ENCODE data around the gene PRELP. TPM values are rescaled to one million over a fixed set of nuclear protein-coding genes. Genes with fewer than 3 reads are reported as not detected.
"Not testable (repeated sequence)": the region's sequence is repeated elsewhere in the genome, so short reads cannot be mapped to it uniquely, and the experiment has no call there.

Gene PRELP
- polyA plus RNA-seq, 3 donors from 2014 or later: not detected

DNA sequence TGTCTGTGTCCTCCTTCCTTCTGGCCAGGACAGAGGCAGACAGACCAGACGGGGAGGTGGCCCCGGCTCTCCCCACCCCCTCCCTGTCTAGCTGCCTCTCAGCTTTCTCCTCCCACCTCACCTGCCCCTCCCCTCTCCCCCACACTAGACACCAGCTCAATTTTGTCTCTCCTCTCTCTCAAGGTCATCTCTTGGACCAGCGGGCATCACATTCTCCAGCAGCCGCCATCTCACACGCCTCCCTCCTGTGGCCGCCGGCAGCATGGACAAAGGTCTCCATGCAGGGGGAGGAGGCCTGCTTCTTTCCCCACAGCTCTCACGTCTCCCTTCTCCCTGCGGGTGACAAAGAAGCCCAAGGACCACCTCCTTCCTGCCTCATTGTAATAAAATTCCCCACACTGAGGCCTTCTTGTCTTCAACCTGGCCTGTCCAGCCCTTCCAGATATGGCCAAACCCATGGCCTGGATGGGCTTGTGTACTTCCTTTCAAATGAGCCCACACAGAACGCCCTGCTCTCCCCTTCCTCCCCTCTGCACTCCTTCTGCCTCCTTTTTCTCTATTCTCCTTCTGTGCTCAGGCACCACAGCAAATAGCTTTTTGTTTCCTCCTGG lies 33.0 kb downstream of the PRELP start:
- H3K36me3 Mint-ChIP-seq: no peaks in the 10 kb centered on the region
- DNase-seq: no peak
- no peaks in the 10 kb centered on the region for H3K9me3 Mint-ChIP-seq
- no peak overlapping the region for H3K4me3 Mint-ChIP-seq
- H3K4me1 Mint-ChIP-seq: no peaks in the 10 kb centered on the region
- H3K27ac Mint-ChIP-seq: peak overlapping the region in 1 of 6 donors; percentile 28
- H3K27me3 Mint-ChIP-seq (ENCODE audit: low read depth in 3 of 3): peaks cover 0 to 6% (median 4%) of the 10 kb centered on the region in 3 donors

DNA sequence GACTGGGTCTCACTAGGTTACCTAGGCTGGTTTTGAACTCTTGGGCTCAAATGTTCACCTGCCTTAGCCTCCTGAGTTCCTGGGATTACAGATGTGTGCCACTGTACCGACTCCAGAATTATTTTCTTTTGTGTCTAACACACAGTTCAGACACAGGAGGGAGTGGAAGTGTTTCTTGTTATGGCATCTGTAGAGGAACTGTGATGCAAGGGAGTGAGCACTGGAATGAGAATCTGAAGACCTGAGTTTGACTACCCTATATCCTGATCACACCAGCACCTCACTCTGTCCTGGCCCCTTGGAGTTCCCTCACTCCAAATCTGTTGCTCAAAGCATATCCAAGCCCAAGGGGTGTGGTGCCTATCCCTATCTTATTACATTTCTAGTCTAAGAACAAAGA lies 33.5 kb downstream of the PRELP start:
- DNase-seq: no peak
- Mint-ChIP-seq H3K4me3 (no peak overlapping the region), H3K9me3 (no peaks in the 10 kb centered on the region), H3K4me1 (no peaks in the 10 kb centered on the region), H3K27ac (peak overlapping the region in 1 of 6 donors; percentile 28), H3K27me3 (ENCODE audit: low read depth in 3 of 3) (peaks cover 0 to 4% (median 4%) of the 10 kb centered on the region in 3 donors), H3K36me3 (no peaks in the 10 kb centered on the region)

DNA sequence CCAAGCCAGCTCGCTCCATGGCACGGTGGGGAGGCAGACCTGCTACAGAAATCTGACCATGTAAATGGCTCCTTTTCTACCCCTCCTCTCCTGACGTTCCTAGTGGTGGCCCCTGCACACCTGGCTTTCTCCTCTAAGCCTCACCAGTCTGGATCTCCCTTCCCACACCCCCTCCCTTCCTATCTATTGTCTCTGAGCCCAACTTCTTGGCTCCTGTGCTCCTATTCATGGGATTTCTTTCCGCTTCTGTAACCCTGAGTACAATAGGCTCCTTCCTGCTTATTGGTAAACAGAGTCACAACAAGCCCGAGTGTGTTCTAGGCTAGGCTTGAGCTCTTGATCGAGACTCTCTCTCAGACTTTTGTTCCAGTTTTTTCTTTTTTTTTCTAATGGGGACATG lies 35.9 kb downstream of the PRELP start:
- Mint-ChIP-seq H3K4me1 (peaks cover 0 to 2% of the 10 kb centered on the region in 2 donors), H3K4me3 (no peak overlapping the region), H3K27ac (no peak overlapping the region), H3K36me3 (no peaks in the 10 kb centered on the region), H3K9me3 (no peaks in the 10 kb centered on the region), H3K27me3 (ENCODE audit: low read depth in 3 of 3) (peaks cover 0 to 6% (median 4%) of the 10 kb centered on the region in 3 donors)
- DNase-seq: no peak

DNA sequence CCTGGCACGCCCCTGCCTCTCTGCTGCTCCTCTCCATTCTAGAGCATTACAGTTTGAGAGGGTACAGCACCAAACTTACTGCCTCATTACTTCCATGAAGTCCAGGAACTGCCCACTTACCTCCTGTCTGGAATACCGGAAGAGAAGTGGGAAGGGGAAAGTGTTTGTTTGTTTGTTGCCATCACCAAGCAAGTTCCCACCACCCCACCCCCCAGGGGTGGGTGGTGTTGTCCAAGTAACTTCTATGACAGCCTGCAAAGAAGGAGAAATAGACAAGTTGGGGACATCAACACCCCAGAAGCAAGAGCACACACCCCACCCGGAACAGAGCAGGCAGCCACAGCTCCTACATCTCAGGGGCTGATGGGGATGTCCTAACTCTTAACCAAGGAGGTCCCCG lies 36.3 kb downstream of the PRELP start:
- Mint-ChIP-seq H3K27me3 (ENCODE audit: low read depth in 3 of 3) (peaks cover 0 to 6% (median 4%) of the 10 kb centered on the region in 3 donors), H3K9me3 (no peaks in the 10 kb centered on the region), H3K4me1 (peaks cover 0 to 2% of the 10 kb centered on the region in 2 donors)

DNA sequence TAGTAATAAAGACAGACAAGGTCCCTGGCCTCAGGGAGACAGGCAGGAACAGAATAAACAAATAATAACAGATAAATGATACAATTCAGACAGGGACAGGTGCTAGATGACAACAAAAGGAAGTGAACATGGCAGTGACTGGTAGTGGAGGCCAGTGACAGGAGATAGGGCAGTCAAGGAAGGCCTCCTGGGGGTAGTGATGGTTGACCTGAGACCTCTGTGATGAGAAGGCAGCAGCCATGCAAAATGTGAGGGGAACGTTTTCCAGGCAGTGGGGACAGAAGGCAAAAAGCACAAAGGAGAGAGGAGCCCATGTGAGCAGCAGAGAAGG lies 36.9 kb downstream of the PRELP start:
- H3K4me3 Mint-ChIP-seq: no peak overlapping the region
- H3K27ac Mint-ChIP-seq: no peak overlapping the region
- no peak for DNase-seq
- H3K27me3 Mint-ChIP-seq (ENCODE audit: low read depth in 3 of 3): peaks cover 3 to 6% (median 4%) of the 10 kb centered on the region in 3 donors
- no peaks in the 10 kb centered on the region for H3K9me3 Mint-ChIP-seq
- no peaks in the 10 kb centered on the region for H3K36me3 Mint-ChIP-seq
- H3K4me1 Mint-ChIP-seq: peaks cover 0 to 2% of the 10 kb centered on the region in 2 donors

More for the DNA sequence above, 36.3 kb downstream of the PRELP start:
- no peak overlapping the region for H3K27ac Mint-ChIP-seq
- H3K4me3 Mint-ChIP-seq: no peak overlapping the region
- H3K36me3 Mint-ChIP-seq: no peaks in the 10 kb centered on the region
- DNase-seq: no peak

DNA sequence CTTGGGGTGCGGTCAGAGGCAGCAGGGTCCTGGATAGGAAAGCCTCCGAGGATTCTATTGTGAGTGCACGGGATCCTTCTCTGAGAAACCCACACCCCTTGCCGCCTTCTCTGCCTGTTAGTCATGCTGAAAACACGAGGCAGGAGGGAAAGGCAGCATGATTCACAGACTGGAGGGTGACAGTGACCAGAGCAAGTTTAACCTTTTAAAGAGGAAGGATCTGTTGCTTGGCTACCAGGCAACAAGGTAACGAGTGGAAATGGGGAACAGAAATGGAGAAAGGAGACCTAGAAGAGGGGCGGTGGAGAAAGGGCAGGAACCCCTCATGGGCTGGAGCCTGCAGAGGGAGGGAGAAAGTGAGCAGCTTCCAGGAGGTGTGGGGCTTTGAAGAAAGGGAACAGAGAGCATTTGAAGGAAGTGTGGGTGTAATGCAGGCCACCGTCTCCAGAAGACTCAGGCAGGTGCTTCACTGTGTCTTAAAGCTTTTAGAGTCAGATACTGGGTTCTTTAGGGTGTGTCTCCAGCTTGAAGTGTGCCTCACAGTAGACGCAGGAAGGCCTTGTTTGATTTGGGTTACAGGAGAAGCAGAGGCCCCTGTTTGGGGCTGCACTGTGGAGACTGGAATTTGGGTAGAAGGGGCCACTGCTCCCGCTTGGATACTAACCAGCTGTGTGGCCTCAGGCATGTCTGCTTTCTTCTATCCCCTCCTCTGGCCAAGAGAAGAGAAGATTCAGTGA lies 37.4 kb downstream of the PRELP start:
- H3K4me3 Mint-ChIP-seq: no peak overlapping the region
- peaks cover 4 to 6% (median 4%) of the 10 kb centered on the region in 3 donors for H3K27me3 Mint-ChIP-seq (ENCODE audit: low read depth in 3 of 3)
- no peaks in the 10 kb centered on the region for H3K9me3 Mint-ChIP-seq
- no peak overlapping the region for H3K27ac Mint-ChIP-seq
- peaks cover 0 to 2% of the 10 kb centered on the region in 2 donors for H3K4me1 Mint-ChIP-seq
- no peak for DNase-seq
- no peaks in the 10 kb centered on the region for H3K36me3 Mint-ChIP-seq

DNA sequence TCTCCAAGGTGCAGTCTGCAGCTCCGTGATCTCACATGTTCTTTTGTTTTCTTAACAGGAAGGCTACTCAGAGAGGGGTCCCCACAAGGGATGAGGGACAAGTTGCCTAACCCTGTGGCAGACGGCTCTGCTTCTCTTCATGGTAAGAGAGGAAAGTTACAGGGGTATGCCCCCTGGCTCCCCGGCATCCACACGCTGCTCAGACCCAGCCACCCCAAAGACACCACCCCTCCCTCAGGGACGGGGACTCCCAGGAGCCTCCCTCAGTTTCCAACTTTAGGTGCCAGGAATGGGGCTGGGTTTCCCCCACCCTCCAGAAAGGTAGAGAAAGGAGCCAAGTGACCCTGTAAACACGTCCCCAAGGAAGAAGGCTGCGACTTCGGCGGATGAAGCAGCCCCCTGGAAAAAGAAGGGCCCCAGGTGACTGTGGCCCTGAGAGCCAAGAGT lies 38.0 kb downstream of the PRELP start:
- H3K9me3 Mint-ChIP-seq: no peaks in the 10 kb centered on the region
- no peak overlapping the region for H3K27ac Mint-ChIP-seq
- H3K36me3 Mint-ChIP-seq: no peaks in the 10 kb centered on the region
- no peak for DNase-seq
- H3K27me3 Mint-ChIP-seq (ENCODE audit: low read depth in 3 of 3): peaks cover 4 to 6% (median 5%) of the 10 kb centered on the region in 3 donors
- H3K4me3 Mint-ChIP-seq: no peak overlapping the region
- peaks cover 0 to 2% of the 10 kb centered on the region in 2 donors for H3K4me1 Mint-ChIP-seq

DNA sequence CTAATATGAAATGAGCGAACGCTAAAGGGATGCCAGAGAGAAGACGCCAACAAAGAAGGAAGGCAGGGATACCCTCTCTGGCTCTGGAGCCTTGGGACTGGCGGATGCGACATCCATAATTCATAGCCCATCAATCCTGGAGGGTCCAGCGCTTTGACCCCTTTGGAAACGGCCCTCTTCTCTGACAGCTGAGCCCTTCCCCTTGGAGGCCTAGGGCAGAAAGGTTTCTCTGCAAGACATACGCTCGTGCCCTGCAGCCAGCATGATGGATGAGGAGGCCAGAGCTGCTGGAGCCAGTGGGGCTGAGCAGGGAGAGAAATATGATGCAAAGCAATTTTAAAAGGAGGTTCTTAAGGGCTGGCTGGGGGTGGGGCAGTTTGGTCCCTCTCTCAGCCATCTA lies 40.6 kb downstream of the PRELP start:
- H3K36me3 Mint-ChIP-seq: no peaks in the 10 kb centered on the region
- no peak overlapping the region for H3K27ac Mint-ChIP-seq
- DNase-seq: no peak
- peaks cover 0 to 2% of the 10 kb centered on the region in 2 donors for H3K4me1 Mint-ChIP-seq
- no peaks in the 10 kb centered on the region for H3K9me3 Mint-ChIP-seq
- H3K27me3 Mint-ChIP-seq (ENCODE audit: low read depth in 3 of 3): peaks cover 4 to 7% (median 4%) of the 10 kb centered on the region in 3 donors
- H3K4me3 Mint-ChIP-seq: no peak overlapping the region

DNA sequence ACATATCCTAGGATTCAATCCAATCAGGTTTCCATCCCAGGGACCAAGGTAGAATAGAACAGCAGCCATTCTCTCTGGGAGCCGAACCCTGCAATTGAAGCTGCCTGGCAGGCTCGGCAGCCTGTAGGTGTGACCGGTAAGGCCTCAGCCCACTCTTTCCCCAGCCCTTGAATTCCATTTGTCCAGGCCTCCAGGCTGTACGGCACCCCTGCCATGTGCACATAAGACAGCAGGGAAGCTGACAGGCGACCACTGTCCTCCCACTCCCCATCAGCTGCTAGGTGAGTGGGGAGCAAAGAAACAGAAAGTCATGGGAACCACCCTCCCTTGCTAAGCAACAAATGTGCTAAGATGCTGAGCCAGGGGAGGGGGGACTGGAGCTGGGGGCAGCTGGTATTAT lies 41.3 kb downstream of the PRELP start:
- H3K4me1 Mint-ChIP-seq: peaks cover 0 to 2% of the 10 kb centered on the region in 2 donors
- H3K9me3 Mint-ChIP-seq: no peaks in the 10 kb centered on the region
- DNase-seq: no peak
- peak overlapping the region in 1 of 6 donors; percentile 35 for H3K27ac Mint-ChIP-seq
- no peak overlapping the region for H3K4me3 Mint-ChIP-seq
- peaks cover 4 to 7% (median 4%) of the 10 kb centered on the region in 3 donors for H3K27me3 Mint-ChIP-seq (ENCODE audit: low read depth in 3 of 3)
- no peaks in the 10 kb centered on the region for H3K36me3 Mint-ChIP-seq

DNA sequence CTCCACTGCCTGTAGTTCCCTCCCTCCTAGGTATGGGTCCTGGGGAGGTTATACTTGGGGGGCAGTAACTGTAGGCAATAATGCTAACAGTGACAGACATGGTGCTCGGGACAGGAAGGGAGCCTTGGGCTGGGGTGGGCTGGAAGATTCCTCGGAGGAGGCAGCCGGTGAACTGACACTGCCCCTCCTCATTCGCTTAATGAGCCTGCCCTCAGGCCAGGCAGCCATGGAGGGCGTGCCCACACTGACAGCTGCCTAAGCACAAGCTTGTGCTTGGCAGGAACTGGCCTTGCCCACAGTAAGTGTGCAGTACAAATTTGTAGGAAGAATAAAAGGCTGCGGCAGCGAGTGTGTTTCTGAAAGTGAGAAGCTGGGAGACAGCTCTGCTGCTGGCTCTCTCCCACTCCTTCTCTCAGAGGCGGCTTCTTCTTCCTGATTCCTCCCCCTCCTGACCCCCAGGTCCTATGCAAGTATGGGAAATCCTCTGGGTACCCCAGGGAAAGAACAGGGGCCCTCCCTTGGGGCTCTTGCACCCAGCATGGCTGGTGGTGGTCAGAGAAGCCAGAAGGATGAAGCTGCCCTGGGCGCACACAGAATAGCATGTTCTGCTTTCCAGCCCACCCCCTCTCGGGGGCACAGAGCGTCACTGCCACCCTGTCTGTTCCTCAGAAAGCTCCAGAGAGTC lies 42.0 kb downstream of the PRELP start:
- no peak for DNase-seq
- Mint-ChIP-seq H3K27ac (no peak overlapping the region), H3K36me3 (no peaks in the 10 kb centered on the region), H3K27me3 (ENCODE audit: low read depth in 3 of 3) (peaks cover 4 to 7% (median 4%) of the 10 kb centered on the region in 3 donors), H3K4me3 (no peak overlapping the region), H3K9me3 (no peaks in the 10 kb centered on the region), H3K4me1 (peaks cover 0 to 2% of the 10 kb centered on the region in 2 donors)

DNA sequence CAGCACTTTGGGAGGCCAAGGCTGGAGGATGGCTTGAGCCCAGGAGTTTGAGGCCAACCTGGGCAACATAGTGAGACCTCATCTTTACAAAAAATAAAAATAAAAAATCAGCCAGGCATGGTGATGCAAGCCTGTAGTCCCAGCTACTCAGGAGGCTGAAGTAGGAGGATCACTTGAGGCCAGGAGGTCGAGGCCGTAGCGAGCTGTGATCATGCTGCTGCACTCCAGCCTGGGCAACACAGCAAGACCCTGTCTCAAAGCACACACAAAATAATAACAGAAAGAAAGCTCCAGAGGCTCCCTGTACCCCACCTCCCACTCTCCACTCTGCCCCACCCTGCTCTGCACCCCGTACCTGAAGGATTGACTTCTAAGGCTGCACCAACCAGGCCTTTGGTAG lies 42.5 kb downstream of the PRELP start:
- H3K27me3 Mint-ChIP-seq (ENCODE audit: low read depth in 3 of 3); H3K4me3 Mint-ChIP-seq; H3K36me3 Mint-ChIP-seq; H3K9me3 Mint-ChIP-seq; DNase-seq; H3K4me1 Mint-ChIP-seq; H3K27ac Mint-ChIP-seq: not testable (repeated sequence)

DNA sequence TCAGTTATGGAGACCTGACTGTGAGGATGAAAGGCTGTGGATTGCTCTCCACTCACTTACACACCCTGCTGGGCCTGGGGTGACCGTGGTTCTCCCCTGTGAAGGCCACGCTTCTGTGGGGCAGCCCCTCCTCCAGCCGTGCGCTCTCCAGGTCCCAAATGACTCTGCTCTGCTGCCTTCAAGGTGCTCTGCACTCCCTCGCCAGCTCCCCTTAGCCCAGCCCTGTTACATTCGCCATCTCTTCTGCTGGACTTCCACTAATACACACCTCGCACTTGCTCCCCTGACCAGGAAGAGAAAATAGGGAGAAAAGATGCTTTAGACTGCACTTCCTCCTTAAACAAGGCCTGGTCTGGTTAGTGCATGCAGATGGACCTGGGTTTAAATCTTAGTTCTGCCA lies 42.9 kb downstream of the PRELP start:
- Mint-ChIP-seq H3K27ac (no peak overlapping the region), H3K4me3 (no peak overlapping the region), H3K4me1 (peaks cover 0 to 2% of the 10 kb centered on the region in 2 donors), H3K36me3 (no peaks in the 10 kb centered on the region), H3K9me3 (no peaks in the 10 kb centered on the region), H3K27me3 (ENCODE audit: low read depth in 3 of 3) (peaks cover 2 to 7% (median 4%) of the 10 kb centered on the region in 3 donors)
- DNase-seq: no peak

DNA sequence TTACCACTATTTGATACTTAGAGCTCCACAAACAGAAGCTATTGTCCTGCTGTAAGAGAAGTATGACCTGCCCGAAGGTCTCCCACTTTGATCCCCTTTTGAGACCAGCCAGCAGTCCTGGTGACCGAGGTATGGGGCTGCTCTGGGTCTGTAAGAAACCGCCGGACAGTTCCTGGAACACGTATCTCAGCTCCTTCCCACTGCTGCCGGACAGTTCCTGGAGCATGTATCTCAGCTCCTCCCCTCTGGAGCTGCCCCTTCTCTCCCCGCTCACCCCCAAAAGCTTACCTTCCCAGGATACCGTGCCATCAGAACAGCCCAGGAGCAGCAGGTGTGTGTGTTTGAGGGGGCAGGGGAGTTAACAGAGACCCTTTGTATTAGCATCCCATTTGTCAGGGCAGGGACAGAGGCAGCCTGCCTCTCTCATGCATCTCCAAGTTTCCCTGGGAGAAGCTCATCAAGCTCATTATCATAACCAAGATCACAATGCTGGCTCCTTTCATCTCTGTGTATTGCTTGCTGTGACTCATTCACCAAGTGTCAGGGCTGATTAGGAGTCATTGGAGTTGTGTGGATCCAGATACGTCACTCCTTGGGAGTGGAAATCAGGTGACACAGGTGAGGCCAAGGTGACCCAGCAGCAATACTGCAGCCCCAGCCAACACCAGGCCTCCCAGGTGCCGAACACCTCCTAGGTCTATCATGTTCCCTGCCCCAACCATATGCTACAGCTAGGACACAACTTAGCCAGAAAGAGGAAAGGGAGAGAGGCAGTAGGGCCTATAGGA lies 43.6 kb downstream of the PRELP start:
- H3K27ac Mint-ChIP-seq: no peak overlapping the region
- no peak for DNase-seq
- H3K27me3 Mint-ChIP-seq (ENCODE audit: low read depth in 3 of 3): peaks cover 2 to 7% (median 4%) of the 10 kb centered on the region in 3 donors
- peaks cover 0 to 2% of the 10 kb centered on the region in 2 donors for H3K4me1 Mint-ChIP-seq
- H3K4me3 Mint-ChIP-seq: no peak overlapping the region
- H3K9me3 Mint-ChIP-seq: no peaks in the 10 kb centered on the region
- no peaks in the 10 kb centered on the region for H3K36me3 Mint-ChIP-seq
